Stimulated activated CD4-positive, alpha-beta T cell treated with anti-CD3 and anti-CD28 coated beads, TNF-alpha, amount 100 ng/mL, for 48 hours (primary cell): ENCODE measurements around the gene WAPL.

Experiments used
- DNase-seq, 3 donors: peaks; one replicate each; pipeline ENCODE4 v3.0.0-alpha.2; 2020; ENCODE audit warnings: low read depth in 3 of 3

The WAPL gene

DNA sequence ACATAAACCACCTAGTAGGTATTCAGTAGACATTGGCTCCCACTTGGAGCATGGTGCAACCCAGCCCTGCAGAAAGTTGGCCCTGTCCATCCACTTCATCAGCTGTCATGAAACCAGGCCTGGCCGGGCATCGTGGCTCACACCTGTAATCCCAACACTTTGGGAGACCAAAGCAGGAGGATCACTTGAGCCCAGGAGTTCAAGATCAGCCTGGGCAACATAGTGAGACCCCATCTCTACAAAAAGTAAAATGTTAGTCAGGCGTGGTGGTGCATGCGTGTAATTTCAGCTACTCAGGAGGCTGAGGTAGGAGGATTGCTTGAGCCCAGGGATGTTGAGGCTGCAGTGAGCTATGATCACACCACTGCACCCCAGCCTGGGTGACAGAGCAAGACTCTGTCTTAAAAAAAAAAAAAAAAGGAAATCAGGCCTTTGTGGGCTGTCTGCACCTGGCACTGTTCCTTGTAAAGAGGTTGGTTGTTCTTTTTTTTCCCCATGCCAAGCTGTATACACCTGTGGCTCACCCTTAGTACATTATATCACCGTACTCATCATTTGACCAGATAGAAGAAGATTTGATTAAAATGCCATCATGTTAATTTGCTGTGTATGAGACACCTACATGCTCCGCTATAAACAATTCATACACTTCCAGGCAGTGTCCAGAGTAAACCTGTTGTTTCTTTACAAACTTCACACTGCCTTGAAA lies 109.6 kb downstream of the WAPL start:
- DNase-seq, result no peak

DNA sequence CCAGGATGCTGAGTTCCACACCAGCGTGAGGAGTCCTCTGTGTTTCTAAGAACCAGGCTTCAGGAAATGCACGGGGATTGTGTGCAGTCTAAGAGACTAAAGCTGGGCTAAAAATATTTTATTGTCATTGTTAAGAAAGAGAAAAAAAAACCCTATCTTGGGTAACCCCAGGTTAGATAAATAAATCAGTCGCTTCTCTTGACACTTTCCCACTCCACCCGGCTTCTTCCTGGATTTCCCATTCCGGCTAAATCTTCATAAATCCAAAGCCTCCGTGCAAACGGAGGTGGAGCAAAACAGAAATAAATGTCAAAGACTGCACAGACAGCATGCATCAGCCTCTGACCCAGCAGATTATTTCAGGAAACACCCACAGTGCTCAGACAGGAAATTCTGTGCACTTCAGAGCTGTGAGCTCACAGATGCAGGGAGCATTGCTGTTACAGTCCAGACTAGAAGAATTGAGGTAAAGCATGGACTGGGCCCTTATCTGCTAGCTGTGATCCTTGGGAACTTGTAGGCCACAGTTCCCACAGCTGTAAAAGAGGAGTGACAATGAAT lies 110.2 kb downstream of the WAPL start:
- DNase-seq, result no peak

DNA sequence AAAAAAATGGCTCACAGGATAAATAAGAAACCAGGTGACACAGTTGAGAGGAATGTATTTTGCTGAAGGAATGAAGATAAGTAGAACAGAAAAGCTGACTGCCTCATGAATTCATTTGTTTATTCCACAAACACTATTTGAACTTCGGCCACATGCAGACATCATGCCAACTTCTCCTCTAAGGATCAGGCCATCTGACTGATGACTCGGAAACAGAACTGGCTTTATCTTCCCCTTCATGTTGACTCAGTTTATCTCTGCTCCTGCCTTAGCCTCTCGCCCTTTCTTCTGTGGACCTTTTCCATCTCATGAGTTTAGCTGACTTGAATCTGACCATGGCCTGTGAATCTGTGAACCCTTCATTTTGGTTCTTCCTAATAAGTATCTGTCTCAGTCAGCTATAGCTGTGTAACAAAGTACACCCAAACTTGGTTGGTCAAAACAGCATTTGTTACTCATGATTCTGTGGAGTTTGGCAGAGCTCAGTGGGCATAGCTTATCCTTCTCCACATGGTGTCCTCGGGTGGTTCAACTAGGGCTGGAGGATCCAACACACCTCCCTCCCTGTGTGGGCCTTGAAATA lies 111.0 kb downstream of the WAPL start:
- no peak for DNase-seq

DNA sequence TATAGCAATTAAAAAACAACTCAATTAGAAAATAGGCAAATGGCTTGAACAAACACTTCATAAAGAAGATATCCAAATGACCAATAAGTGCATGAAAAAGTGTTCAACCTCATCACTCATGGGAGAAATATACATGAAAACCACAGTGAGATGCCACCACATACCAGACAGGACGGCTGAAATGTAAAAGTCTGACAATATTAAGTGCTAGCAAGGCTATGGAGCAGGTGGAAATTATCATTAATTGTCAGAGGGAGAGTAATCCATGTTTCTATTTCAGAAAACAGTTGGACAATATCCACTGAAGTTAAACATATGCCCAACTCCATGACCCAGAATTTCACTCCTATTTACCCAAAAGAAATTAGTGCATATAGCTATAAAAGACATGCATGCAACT lies 112.4 kb downstream of the WAPL start:
- no peak for DNase-seq

DNA sequence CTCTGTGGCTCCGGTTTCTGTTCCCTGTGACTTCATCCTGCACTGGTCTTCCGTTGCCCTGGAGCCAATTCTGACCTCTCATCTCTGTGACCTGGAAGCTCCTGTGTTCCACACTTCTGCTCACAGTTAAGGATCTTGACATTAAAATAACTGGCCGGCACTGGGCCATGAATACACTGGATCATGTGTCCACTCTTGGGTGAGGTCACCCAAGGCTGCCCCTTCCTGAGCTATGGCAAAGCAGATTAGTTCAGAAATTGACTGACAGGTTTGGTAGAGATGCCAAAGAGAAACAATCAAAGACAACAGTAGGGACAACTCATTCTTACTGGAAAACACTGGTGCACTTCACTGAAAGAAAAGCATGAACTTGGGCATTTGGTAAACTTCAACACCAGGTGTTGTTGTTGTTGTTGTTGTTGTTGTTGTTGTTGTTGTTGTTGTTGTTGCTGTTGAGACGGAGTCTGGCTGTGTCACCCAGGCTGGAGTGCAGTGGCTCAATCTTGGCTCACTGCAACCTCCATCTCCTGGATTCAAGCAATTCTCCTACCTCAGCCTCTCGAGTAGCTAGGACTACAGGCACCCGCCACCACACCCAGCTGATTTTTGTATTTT lies 118.3 kb downstream of the WAPL start:
- DNase-seq, result no peak

DNA sequence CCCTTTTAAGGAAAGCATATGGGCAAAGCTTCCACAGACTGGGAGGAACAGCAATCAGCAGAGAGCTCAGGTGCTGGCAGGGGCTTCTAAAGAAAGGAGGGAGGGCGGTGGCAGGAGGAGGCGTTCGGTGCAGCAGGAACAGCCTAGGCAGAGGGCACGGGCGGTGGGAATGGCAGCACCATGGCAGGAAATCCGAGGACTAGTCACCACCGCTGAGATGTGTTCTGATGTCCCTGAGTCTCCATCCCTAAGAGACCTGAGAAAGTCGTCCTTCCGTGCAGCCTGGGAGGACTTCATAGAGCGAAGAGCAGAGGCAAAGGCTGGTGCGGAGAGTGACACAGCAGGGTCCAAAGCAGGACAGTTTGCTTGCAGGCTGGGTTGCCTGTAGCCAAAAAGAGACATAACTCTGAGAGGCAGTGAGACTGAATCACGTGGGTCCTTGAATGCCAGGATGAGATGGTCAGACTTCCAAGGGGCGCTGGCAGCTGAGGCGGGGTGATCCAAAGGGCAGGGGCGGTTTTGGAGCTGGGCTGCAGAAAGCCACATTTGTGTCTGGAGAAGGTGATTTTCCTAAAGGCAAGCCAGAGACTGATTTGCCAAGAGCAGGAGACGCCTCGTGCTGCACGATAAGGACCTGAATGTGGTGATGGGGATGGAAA lies 119.2 kb downstream of the WAPL start:
- no peak for DNase-seq

DNA sequence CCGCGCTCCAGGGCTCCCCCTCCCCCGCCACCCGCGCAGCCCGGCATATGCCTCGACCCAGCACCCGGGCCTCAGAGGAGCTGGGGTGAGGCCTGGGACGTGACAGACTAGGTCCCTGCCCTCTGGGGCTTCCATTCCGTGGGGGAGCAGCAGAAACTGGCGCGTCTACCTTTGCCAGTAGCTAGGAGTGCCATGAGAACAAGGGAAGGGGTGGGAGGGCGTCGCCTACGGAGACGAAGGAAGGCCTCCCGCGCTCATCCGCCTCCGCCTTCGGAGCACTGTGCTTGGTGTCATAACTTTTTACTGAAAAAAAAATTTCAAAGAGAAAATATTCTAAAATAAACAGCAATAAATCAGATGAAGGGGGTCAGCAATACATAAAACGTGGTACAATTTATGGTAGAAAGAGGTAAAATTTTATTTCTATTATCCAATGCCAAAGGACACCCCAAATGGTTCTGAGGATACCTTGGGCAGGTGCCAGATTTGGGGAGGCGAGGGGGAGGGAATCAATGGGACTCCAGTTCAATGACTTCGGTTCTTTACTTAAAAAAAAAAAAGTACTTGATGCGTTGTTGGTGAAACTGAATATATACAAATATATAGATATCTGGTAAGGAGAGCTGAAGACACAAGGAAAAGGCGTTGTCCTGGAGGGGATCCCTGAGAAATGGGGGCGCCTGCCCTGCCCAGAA lies 119.9 kb downstream of the WAPL start:
- no peak for DNase-seq

DNA sequence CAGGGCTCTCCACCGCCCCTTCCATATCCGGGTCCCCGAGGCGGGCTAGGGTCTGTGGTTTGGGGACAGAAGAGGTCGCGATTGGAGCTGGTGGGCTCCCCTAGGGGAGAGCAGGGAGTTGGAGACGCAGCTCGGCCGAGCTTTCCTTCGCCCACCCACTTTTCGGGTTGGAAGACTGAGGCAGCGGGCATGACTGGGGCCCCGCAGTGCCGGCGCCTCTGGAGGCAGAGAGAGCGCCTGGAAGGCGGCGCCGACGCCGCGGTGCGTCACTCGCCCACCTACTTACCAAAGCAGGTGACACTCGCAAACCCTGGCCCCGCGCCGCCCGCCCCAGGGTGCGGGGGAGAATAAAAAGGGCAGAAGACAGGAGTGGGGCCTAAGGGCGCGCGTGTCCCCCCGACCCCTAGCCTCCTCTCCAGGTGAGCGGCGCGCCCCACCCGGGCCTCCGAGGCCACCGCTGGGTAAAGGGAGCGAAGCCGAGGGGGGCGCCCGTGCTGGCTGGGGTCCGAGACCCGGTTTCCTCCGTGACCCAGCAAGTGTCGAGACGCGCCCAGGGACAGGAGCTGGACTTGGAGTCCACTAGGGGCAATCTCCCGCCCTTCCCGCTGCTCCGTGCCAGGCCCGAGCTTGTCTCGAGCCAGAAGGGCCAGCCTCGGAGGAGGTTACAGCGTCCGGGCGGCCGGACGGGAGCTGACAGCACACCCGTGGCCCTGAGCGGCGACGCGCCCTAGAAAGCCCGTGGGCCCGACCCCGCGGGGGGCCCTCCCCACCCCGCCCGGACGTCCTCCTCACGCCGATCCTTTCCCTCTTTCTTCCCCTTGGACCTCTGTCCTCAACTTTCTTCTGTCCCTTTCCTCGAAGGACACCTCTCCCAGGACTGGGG lies 120.6 kb downstream of the WAPL start:
- DNase-seq, result peak; percentile 43 to 68 (median 67)

DNA sequence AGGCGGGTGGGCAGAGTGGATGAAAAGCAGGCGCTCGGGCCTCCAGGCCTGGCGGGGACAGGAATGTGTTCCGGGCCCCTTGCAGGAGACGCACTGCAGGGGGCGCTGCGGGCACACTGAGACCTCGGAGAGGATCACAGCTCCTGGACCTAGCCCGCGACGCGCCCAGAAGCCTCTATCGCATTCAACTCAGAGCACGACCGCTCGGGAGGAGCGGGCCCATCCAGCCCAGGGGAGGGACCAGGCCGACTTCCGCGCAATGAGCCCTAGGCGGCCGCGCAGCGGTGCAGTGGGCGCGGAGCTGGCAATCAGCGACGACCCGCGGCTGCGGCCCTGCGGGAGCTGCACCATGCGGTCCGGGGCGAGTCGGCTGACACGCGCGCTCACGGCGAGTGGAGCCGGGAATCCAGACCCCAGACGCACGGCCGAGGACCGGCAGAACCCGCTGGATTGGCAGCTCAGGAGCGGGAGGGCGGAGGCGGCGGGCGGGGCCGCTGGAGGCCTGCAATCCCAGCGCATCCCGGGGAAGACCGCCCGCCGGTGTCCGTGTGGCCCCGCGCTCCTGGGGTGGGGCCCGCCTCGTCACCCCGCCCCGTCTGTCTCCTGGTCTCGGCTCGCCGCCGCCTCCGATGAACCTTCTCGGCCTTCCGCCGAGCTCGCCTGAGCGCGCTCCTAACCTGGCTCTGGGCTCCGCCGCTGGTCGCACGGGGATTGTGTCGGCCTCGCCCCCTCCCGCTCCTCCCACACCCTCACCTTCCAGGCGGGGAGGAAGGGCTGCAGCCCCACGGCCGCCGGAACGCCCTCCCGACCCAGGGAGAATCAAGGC lies 121.5 kb downstream of the WAPL start:
- peak; percentile 92 to 95 (median 93) for DNase-seq

DNA sequence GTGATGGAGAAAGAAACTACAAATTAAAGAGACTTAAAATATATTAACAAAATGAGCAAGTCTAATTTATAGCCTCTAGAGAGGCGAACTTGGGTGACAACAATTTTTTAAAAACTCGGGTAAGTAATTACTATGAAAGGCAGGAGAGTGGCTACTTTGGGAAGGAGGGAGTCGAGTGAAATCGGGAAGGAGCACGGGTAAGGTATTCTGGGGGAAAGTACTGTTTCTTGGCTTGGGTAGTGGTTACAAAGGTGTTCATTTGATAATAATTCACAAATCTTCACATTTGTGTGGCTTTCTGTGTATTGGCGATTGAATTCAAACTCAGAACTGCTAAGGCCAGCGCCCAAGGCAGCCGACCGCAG lies 122.1 kb downstream of the WAPL start:
- DNase-seq, result no peak

DNA sequence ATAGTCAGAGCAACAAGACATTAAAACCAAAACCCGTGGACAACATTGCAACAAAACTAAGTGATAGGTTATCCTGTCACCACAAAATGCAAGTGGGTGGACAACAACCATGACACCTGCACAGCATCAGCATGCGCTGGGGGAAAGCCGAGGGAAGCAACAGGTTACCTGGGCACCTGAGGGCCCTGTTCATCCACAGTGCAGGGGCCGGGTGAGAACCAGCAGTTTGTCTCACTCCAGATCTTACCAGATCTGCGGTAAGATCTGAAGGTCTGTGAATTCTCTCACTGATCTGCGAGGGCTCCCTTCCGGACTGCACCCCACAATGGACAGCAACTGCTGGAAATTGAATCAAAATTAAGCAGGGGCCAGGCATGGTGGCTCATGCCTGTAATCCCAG lies 124.5 kb downstream of the WAPL start:
- DNase-seq, result no peak

DNA sequence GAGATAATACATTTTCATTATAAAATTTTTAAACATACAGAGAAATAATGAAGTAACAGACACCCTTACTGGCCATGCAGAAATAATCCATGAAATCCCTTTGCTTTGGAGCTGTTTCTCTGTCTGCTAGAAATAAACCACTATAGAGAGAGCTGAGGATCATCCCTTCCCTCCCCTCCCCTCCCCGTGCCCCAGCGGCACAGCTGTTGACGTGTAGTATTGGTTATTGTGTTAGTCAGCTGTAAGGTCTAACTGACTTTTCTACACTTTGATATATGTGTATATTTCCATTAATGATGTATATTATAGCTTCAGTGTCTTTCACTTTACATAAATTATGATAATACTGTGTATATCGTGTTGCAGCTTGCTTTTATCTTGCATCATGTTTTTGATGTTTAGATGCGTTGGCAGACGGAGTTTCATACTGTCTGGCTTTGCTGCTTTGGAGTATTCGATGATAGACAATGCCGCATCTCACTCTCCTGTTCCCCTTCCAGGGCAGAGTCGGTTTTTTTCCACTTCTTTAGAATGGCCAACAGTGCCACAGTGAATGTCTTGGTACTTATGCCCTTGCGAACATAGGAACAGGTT lies 127.6 kb downstream of the WAPL start:
- no peak for DNase-seq

DNA sequence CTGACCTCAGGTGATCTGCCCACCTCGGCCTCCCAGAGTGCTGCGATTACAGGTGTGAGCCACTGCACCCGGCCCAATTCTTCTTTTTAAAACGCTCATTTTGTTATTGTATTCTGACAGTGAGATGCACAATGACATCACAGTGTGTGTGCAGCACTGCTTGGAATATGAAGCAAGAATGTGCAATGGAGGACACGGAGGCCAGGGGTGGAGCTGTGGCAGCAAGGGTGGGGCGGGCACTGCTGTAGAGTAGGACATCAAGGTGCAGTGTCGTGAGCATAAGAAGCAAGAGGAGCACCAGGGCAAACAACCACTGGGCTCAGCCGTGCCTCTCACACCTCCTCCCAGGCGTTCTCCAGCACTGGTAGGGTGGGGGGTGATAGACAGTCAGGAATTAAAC lies 128.2 kb downstream of the WAPL start:
- DNase-seq, result no peak

DNA sequence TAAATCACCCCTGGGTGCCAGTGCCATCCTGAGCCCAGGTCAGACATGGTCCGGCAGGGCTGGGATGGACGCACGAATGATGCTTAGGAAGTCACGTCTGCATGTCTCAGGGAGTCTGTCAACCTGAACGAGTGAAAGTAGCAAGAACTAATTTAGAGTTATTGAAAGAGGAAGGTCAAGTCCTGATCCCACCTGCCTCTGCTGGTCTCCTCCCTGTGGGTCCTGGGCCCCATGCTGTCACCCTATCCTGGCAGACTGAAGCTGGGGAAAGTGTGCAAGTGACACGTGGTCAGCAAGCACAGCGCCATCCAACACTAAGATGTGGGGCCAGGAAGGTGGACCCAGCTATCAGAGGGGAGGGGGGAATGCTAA lies 128.9 kb downstream of the WAPL start:
- no peak for DNase-seq

DNA sequence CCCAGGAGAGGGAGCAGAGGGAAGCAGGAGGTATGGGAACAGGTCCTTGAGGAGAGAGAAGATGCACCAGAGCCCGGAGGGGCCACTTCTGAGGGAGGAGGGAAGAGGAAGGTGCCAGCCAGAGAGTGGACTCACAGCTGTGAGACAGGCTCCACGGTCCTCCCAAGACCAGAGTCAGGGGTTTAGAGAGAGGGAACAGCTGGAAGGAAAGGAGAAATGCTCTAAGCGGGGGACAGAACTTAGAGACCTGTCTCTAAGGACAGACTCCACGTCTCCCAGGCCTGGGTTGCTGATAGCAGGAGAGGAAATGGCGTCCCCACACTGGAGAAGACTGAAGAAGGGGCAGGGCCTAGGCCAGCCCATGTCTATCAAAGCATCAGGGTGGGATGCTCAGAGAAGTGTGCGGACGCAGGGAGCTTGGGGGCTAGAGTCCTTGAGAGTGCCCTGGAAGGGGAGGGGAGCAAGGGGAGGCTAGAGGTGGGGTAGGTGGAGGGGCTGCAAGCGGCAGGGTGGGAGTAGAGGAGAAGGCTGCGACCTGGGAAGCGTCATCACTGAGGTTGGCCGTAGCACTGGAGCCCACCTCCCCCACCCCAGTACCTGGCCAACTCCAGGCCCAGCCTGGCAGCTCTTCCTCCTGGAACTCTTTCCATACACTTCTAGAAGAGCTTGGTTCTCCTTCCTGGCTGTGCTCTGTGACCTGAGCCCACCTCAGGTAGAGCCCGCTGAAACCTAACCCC lies 129.4 kb downstream of the WAPL start:
- no peak for DNase-seq

DNA sequence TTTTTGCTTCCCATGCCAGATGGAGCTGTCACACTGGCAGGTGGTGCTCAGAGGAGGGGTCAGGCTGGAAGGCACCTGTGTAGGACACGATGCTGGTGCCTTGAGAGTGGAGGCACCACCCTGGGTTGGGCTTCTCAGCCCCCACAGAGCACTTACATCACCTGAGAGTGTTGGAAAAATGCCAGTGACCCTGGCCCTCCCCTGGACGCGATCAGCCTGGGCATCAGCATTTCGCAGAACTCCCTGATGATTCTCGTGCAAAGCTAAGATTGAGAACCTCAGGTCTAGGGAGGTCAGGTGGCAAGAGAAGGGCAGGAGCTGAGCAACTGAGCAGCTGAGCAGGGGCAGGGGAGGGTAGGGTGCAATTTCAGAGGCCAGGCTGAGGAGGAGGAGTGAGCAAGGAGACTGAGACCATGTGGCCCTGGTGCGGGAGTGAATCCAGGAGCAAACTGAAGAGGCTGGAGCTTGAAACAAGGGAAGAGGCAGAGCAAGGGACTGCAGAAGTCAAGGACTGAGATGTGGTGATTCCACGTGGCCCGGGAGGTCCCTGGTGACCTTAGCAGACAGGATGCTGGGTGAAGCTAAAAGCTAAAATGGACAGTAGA lies 130.3 kb downstream of the WAPL start:
- no peak for DNase-seq

DNA sequence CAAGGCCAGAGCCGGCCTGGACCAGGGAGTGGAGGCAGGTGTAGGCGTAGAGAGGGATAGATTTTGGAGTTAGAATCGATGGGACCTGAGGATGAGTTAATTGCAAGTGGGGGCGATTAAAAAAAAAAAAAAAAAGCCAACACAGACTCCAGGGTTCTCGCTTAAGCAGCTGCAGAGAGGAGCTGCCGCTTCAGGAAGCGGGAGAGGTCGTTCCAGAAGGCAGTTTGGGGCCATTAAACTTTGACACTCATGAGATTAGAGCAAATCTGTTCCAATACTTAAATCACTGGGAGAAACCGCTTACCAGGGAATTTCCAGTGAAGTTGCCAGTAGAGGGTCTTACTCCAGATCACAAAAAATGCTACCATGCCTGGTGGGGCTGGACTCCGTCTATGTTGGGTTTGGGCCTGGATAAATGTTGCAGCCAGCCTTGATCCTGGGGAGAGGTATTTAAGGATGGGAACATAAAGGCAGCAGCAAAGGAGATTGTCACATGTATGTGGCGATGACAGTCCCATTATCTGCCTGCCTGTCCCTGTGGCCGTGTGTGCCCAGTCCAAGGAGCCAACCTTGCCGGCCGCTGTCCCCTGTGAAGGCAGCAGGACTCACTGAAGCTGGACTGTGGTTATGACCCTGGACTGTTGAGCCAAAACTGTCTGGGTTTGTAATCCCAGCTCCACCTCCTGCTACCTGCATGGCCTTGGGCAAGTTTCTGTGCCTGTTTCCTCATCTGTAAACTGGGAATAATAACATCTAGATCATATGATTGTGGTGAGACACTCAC lies 131.1 kb downstream of the WAPL start:
- no peak for DNase-seq
